ENCODE results near the gene ATF7.
"Not testable (repeated sequence)": the region's sequence is repeated elsewhere in the genome, so short reads cannot be mapped to it uniquely, and the experiment has no call there.

Gene ATF7

DNA sequence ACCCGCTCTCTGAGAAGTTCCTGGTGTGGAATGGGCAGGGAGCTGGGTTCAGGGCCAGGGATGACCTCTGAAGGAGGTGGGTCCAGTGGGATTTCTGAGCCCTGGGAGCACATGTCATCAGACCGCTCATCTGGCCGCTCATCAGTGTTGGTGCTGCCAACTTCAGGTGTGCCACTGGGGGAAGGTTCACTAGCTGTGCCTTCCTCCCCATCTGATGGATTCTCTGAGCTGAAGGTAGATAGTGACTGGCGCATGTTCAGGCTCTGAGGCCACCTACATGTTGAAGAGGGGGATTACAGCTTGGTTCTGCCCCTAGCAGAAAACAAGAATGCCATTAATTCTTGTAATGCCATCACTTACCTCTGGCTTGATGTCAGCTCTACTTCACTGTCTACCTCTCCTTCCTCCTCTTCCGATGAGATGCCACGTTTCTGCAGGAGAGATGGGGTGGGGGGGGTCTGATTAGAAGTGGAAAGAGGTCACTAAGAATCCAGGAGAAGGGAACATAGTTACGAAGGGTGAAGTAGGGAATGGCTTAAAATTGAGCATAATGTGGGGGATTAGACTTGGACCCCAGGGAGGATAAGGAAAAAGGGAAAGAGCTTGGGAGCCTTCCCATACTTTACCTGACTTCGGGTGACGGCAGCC lies 144.1 kb downstream of the ATF7 start:
- peak overlapping the region; percentile 16 for H3K27ac ChIP-seq (ENCODE audit: low read depth, low read length, severe bottlenecking)
- 97 to 100% methylated on average over 5 to 6 of the region's 9 CpGs for WGBS, 2 experiments (ENCODE audit: insufficient coverage in 2 of 2)
- H3K4me3 ChIP-seq (ENCODE audit: extremely low read depth, insufficient read depth, low read length, poor library complexity, severe bottlenecking), result no peak overlapping the region
- H3K4me1 ChIP-seq (ENCODE audit: control insufficient read depth, insufficient read depth, low read length, poor library complexity, severe bottlenecking), result peaks cover 9% of the 10 kb centered on the region
- H3K36me3 ChIP-seq (ENCODE audit: control insufficient read depth, insufficient read depth, low read length), result peaks cover 92% of the 10 kb centered on the region
- H3K9me3 ChIP-seq (ENCODE audit: control insufficient read depth, low read length), result no peaks in the 10 kb centered on the region

DNA sequence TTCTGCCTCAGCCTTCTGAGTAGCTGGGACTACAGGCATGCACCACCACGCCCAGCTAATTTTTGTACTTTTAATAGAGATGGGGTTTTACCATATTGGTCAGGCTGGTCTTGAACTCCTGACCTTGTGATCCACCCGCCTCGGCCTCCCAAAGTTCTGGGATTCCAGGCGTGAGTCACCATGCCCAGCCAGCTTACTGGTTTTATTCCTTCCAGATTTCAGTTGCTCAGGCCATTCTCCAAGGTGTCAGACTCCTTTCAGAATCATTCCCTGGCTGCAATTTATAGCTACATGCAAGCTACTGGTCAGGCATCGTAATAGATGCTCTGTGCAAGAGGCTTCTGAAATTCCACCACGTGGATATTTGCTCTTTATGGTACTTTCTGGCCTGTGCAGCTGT lies 144.7 kb downstream of the ATF7 start:
- not testable (repeated sequence) for H3K4me1 ChIP-seq (ENCODE audit: control insufficient read depth, insufficient read depth, low read length, poor library complexity, severe bottlenecking); H3K4me3 ChIP-seq (ENCODE audit: extremely low read depth, insufficient read depth, low read length, poor library complexity, severe bottlenecking); H3K9me3 ChIP-seq (ENCODE audit: control insufficient read depth, low read length)
- H3K27ac ChIP-seq (ENCODE audit: low read depth, low read length, severe bottlenecking), result peak overlapping the region; percentile 3
- 93 to 95% methylated on average over 6 of the region's 6 CpGs for WGBS, 2 experiments (ENCODE audit: insufficient coverage in 2 of 2)
- H3K36me3 ChIP-seq (ENCODE audit: control insufficient read depth, insufficient read depth, low read length), result peaks cover 95% of the 10 kb centered on the region

GRCh38 chr12:53480491-53481442 lies 145.4 kb downstream of the ATF7 start:
- peaks cover 9% of the 10 kb centered on the region for H3K4me1 ChIP-seq (ENCODE audit: control insufficient read depth, insufficient read depth, low read length, poor library complexity, severe bottlenecking)
- 89 to 94% methylated on average over 3 to 5 of the region's 12 CpGs for WGBS, 2 experiments (ENCODE audit: insufficient coverage in 2 of 2)
- no peak overlapping the region for H3K4me3 ChIP-seq (ENCODE audit: extremely low read depth, insufficient read depth, low read length, poor library complexity, severe bottlenecking)
- peaks cover 95% of the 10 kb centered on the region for H3K36me3 ChIP-seq (ENCODE audit: control insufficient read depth, insufficient read depth, low read length)
- H3K27ac ChIP-seq (ENCODE audit: low read depth, low read length, severe bottlenecking), result peak overlapping the region; percentile 47
- H3K9me3 ChIP-seq (ENCODE audit: control insufficient read depth, low read length), result no peaks in the 10 kb centered on the region

- Histone ChIP-seq H3K27ac (ENCODE audit: low read depth, low read length, severe bottlenecking) (peak overlapping the region; percentile 45), H3K4me3 (ENCODE audit: extremely low read depth, insufficient read depth, low read length, poor library complexity, severe bottlenecking) (no peak overlapping the region), H3K4me1 (ENCODE audit: control insufficient read depth, insufficient read depth, low read length, poor library complexity, severe bottlenecking) (peaks cover 9% of the 10 kb centered on the region), H3K36me3 (ENCODE audit: control insufficient read depth, insufficient read depth, low read length) (peaks cover 99% of the 10 kb centered on the region), H3K9me3 (ENCODE audit: control insufficient read depth, low read length) (no peaks in the 10 kb centered on the region)
- WGBS, 2 experiments (ENCODE audit: insufficient coverage in 2 of 2), result 100% methylated on average over 1 to 2 of the region's 5 CpGs
These were observed 146.9 kb downstream of the ATF7 start for GRCh38 chr12:53479331-53479730.

DNA sequence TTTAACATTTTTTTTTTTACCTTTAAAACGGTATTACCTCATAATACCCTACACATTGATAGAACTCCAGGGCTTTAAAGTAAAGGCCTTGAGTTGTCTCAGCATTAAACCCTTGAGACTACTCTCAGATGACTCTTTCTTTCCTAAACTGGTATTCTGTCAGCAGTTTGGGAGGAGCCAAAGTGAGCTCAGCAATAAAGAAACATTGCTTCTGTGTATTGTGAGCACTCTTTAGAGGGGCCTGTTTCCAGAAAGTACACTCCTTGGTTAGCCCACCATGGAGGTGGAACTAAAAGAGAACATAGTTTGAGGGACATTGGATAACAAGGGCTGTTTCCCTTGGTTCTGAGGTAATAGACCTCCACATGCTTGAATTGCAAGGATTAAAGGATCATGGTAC lies 147.3 kb downstream of the ATF7 start:
- H3K36me3 ChIP-seq (ENCODE audit: control insufficient read depth, insufficient read depth, low read length), result peaks cover 99% of the 10 kb centered on the region
- 80% methylated on average over 1 of the region's 1 CpG; no CpG with 5 or more reads in 1 of the 2 experiments for WGBS, 2 experiments (ENCODE audit: insufficient coverage in 2 of 2)
- H3K4me3 ChIP-seq (ENCODE audit: extremely low read depth, insufficient read depth, low read length, poor library complexity, severe bottlenecking), result no peak overlapping the region
- H3K27ac ChIP-seq (ENCODE audit: low read depth, low read length, severe bottlenecking), result peak overlapping the region; percentile 45
- peaks cover 12% of the 10 kb centered on the region for H3K4me1 ChIP-seq (ENCODE audit: control insufficient read depth, insufficient read depth, low read length, poor library complexity, severe bottlenecking)
- no peaks in the 10 kb centered on the region for H3K9me3 ChIP-seq (ENCODE audit: control insufficient read depth, low read length)

GRCh38 chr12:53476769-53477209 lies 149.4 kb downstream of the ATF7 start:
- 75 to 82% methylated on average over 2 of the region's 2 CpGs for WGBS, 2 experiments (ENCODE audit: insufficient coverage in 2 of 2)
- Histone ChIP-seq H3K27ac (ENCODE audit: low read depth, low read length, severe bottlenecking) (no peak overlapping the region), H3K4me3 (ENCODE audit: extremely low read depth, insufficient read depth, low read length, poor library complexity, severe bottlenecking) (no peak overlapping the region), H3K4me1 (ENCODE audit: control insufficient read depth, insufficient read depth, low read length, poor library complexity, severe bottlenecking) (peaks cover 14% of the 10 kb centered on the region), H3K9me3 (ENCODE audit: control insufficient read depth, low read length) (no peaks in the 10 kb centered on the region), H3K36me3 (ENCODE audit: control insufficient read depth, insufficient read depth, low read length) (peaks cover 100% of the 10 kb centered on the region)

DNA sequence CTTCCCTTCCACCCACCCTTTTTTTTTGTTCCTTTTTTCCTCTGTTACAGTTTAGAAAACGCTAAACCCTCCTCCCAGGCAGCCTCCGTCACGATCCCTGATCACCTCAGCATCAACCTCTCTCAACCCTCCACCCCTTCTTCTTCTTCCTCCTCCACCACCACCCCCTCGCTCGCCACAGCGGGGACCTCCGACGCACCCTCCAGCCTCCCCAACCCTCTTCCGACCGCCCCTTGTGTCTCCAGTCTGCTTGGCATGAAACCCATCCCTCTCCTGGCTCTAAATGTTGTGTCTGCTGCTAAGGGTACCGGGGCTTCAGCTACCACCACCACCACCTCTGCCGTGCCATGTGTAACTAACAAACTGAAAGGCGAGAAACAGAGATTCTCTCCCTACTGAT lies 151.4 kb downstream of the ATF7 start:
- Histone ChIP-seq H3K27ac (ENCODE audit: low read depth, low read length, severe bottlenecking) (no peak overlapping the region), H3K36me3 (ENCODE audit: control insufficient read depth, insufficient read depth, low read length) (peaks cover 99% of the 10 kb centered on the region)

GRCh38 chr12:53474077-53474476 lies 152.1 kb downstream of the ATF7 start:
- H3K9me3 ChIP-seq (ENCODE audit: control insufficient read depth, low read length), result no peaks in the 10 kb centered on the region
- peaks cover 5% of the 10 kb centered on the region for H3K4me1 ChIP-seq (ENCODE audit: control insufficient read depth, insufficient read depth, low read length, poor library complexity, severe bottlenecking)
- no CpG with 5 or more reads among the region's 2 CpGs for WGBS, 2 experiments (ENCODE audit: insufficient coverage in 2 of 2)
- H3K4me3 ChIP-seq (ENCODE audit: extremely low read depth, insufficient read depth, low read length, poor library complexity, severe bottlenecking), result no peak overlapping the region
- H3K27ac ChIP-seq (ENCODE audit: low read depth, low read length, severe bottlenecking), result peak overlapping the region; percentile 3
- peaks cover 99% of the 10 kb centered on the region for H3K36me3 ChIP-seq (ENCODE audit: control insufficient read depth, insufficient read depth, low read length)

More for the DNA sequence above, 151.4 kb downstream of the ATF7 start:
- Histone ChIP-seq H3K4me1 (ENCODE audit: control insufficient read depth, insufficient read depth, low read length, poor library complexity, severe bottlenecking) (peaks cover 7% of the 10 kb centered on the region), H3K4me3 (ENCODE audit: extremely low read depth, insufficient read depth, low read length, poor library complexity, severe bottlenecking) (no peak overlapping the region), H3K9me3 (ENCODE audit: control insufficient read depth, low read length) (no peaks in the 10 kb centered on the region)
- 95 to 96% methylated on average over 8 to 11 of the region's 13 CpGs for WGBS, 2 experiments (ENCODE audit: insufficient coverage in 2 of 2)

GRCh38 chr12:53472056-53472582 lies 154.1 kb downstream of the ATF7 start:
- no peak overlapping the region for H3K4me3 ChIP-seq (ENCODE audit: extremely low read depth, insufficient read depth, low read length, poor library complexity, severe bottlenecking)
- peaks cover 99% of the 10 kb centered on the region for H3K36me3 ChIP-seq (ENCODE audit: control insufficient read depth, insufficient read depth, low read length)
- whole genome bisulfite sequencing, 2 experiments (ENCODE audit: insufficient coverage in 2 of 2), result no CpG with 5 or more reads among the region's 1 CpG
- H3K9me3 ChIP-seq (ENCODE audit: control insufficient read depth, low read length), result no peaks in the 10 kb centered on the region
- H3K27ac ChIP-seq (ENCODE audit: low read depth, low read length, severe bottlenecking), result no peak overlapping the region
- peaks cover 5% of the 10 kb centered on the region for H3K4me1 ChIP-seq (ENCODE audit: control insufficient read depth, insufficient read depth, low read length, poor library complexity, severe bottlenecking)

- no peaks in the 10 kb centered on the region for H3K9me3 ChIP-seq (ENCODE audit: control insufficient read depth, low read length)
- peaks cover 8% of the 10 kb centered on the region for H3K4me1 ChIP-seq (ENCODE audit: control insufficient read depth, insufficient read depth, low read length, poor library complexity, severe bottlenecking)
- H3K36me3 ChIP-seq (ENCODE audit: control insufficient read depth, insufficient read depth, low read length), result peaks cover 99% of the 10 kb centered on the region
- H3K4me3 ChIP-seq (ENCODE audit: extremely low read depth, insufficient read depth, low read length, poor library complexity, severe bottlenecking), result no peak overlapping the region
- WGBS, 2 experiments (ENCODE audit: insufficient coverage in 2 of 2), result 100% methylated on average over 1 of the region's 1 CpG; no CpG with 5 or more reads in 1 of the 2 experiments
- H3K27ac ChIP-seq (ENCODE audit: low read depth, low read length, severe bottlenecking), result no peak overlapping the region
These were observed 157.9 kb downstream of the ATF7 start for GRCh38 chr12:53468282-53468681.
